PC-3 (cell line): ENCODE data around the gene RPL15.

Source experiments
- CTCF ChIP-seq: fragments of 300-600 bp; sonication (generic); conservative IDR thresholded peaks from 2 replicates; pipeline ENCODE4 v1.5.1; 2017; ENCODE audit warnings: antibody characterized with exemption, low read depth, mild to moderate bottlenecking, low read length
- EZH2 ChIP-seq: fragments of 300-600 bp; sonication (generic); IDR thresholded peaks from one replicate; pipeline ENCODE4 v1.6.1; 2017; ENCODE audit warnings: antibody characterized with exemption, mild to moderate bottlenecking, low read length; ENCODE audit not compliant: unreplicated experiment
- EZH2phosphoT487 ChIP-seq: fragments of 300-600 bp; sonication (generic); IDR thresholded peaks from 2 replicates; pipeline ENCODE4 v1.6.1; 2018; ENCODE audit warnings: mild to moderate bottlenecking, antibody characterized with exemption, low read length, borderline replicate concordance

- TF ChIP-seq CTCF (no peak), EZH2 (no peak), EZH2phosphoT487 (no peak)
These were observed 14.7 kb downstream of the RPL15 start for GRCh38 chr3:23931597-23931996.
